GM12878 (cell line): ENCODE measurements around the gene HDAC8. TPM values are rescaled to one million over a fixed set of nuclear protein-coding genes. Genes with fewer than 3 reads are reported as not detected.
"Not testable (repeated sequence)": the region's sequence is repeated elsewhere in the genome, so short reads cannot be mapped to it uniquely, and the experiment has no call there.

ENCODE experiments used
- ATAC-seq: fragments of 200-7000 bp; cut with Tn5 transposase; 3 replicates; pipeline ENCODE4 v1.9.1; 2020; ENCODE audit warnings: mild to moderate bottlenecking, moderate library complexity
- BruUV-seq: library from RNA; stranded (reverse); fragments of 400-500 nt; replicated peaks from 2 replicates; lab custom pipeline; 2021; lab: Mats Ljungman, UMichigan
- CTCF ChIA-PET: fragments of 300-600 bp; sonication (Branson Sonifier 250); formaldehyde crosslinking; extraction: SDS; loops from one replicate; lab custom pipeline; 2021; ENCODE audit warnings: inconsistent platforms; lab: Yijun Ruan, JAX
- POLR2A ChIA-PET: fragments of 350-600 bp; formaldehyde crosslinking; extraction: SDS; loops from one replicate; lab custom pipeline; 2021; ENCODE audit warnings: inconsistent platforms; lab: Charles Lee
- RAD21 ChIA-PET: fragments of 300-600 bp; sonication (Branson Sonifier 250); formaldehyde crosslinking; loops from one replicate; lab custom pipeline; 2023; ENCODE audit warnings: antibody characterized with exemption; ENCODE audit not compliant: unreplicated experiment; lab: Charles Lee
- SMC1A ChIA-PET: fragments of 300-600 bp; sonication (Branson Sonifier 250); formaldehyde crosslinking; loops from one replicate; lab custom pipeline; 2023; ENCODE audit not compliant: unreplicated experiment, uncharacterized antibody; lab: Charles Lee
- DNase-seq: peaks from one replicate; pipeline ENCODE4 v3.0.0-alpha.2; 2011; ENCODE audit warnings: low read depth, low spot score
- FAIRE-seq: peaks from 3 replicates; lab custom pipeline; 2011; peaks lifted over from hg19 to GRCh38; lab: Jason Lieb, UNC
- H2AFZ ChIP-seq: 2 replicates; pipeline ENCODE4 v1.6.0; 2011; ENCODE audit warnings: low read depth, low read length, control low read depth; ENCODE audit not compliant: control insufficient read depth
- H3K27ac ChIP-seq: 2 replicates; pipeline ENCODE4 v1.5.1; 2011; ENCODE audit warnings: control low read depth; ENCODE audit not compliant: control insufficient read depth, insufficient read depth
- H3K27me3 ChIP-seq, 2 experiments: replicated peaks in 1 of 2; 2 replicates each; pipeline versions ENCODE4 v1.6.0 to v1.6.1; 2011; ENCODE audit warnings: low read length in 1 of 2; ENCODE audit not compliant: control insufficient read depth in 2 of 2, insufficient read depth in 2 of 2
- H3K36me3 ChIP-seq, 2 experiments: 2 replicates each; pipeline ENCODE4 v1.5.1; 2011; ENCODE audit warnings: low read length in 1 of 2; ENCODE audit not compliant: control insufficient read depth in 2 of 2, insufficient read depth in 2 of 2
- H3K4me1 ChIP-seq: 2 replicates; pipeline ENCODE4 v1.6.1; 2011; ENCODE audit warnings: mild to moderate bottlenecking, low read length, moderate library complexity, mixed read lengths; ENCODE audit not compliant: control insufficient read depth, insufficient read depth
- H3K4me2 ChIP-seq: 2 replicates; pipeline ENCODE4 v1.6.0; 2011; ENCODE audit warnings: control low read depth; ENCODE audit not compliant: control insufficient read depth, insufficient read depth
- H3K4me3 ChIP-seq: fragments of 200-600 bp; sonication (generic); 2 replicates; pipeline ENCODE4 v1.5.1; 2016
- H3K79me2 ChIP-seq: 2 replicates; pipeline ENCODE4 v1.6.0; 2011; ENCODE audit warnings: low read length; ENCODE audit not compliant: control insufficient read depth, insufficient read depth
- H3K9ac ChIP-seq: 2 replicates; pipeline ENCODE4 v1.8.0; 2011; ENCODE audit warnings: low read length, control low read depth, mixed read lengths; ENCODE audit not compliant: control insufficient read depth, insufficient read depth
- H3K9me3 ChIP-seq: replicated peaks from 3 replicates; pipeline ENCODE4 v1.5.1; 2011; ENCODE audit warnings: mild to moderate bottlenecking, low read length; ENCODE audit not compliant: control insufficient read depth, insufficient read depth
- H4K20me1 ChIP-seq: 2 replicates; pipeline ENCODE4 v1.6.0; 2011; ENCODE audit not compliant: control insufficient read depth, insufficient read depth
- CEBPB ChIP-seq, 2 experiments: fragments of 150-350 bp in 1 of 2; IDR thresholded peaks; 2 replicates each; pipeline ENCODE4 v1.6.1; 2012 to 2014; ENCODE audit warnings: low read depth in 2 of 2, low read length in 2 of 2, borderline replicate concordance in 1 of 2, inconsistent platforms in 1 of 2
- FOXM1 ChIP-seq: IDR thresholded peaks from 2 replicates; pipeline ENCODE4 v1.6.1; 2012; ENCODE audit warnings: low read depth, mild to moderate bottlenecking, inconsistent platforms, low read length, moderate library complexity
- IKZF2 ChIP-seq, 2 experiments: fragments of 450-650 bp; IDR thresholded peaks; 2 replicates each; pipeline ENCODE4 v1.6.1; 2017; ENCODE audit warnings: mild to moderate bottlenecking in 2 of 2, moderate library complexity in 2 of 2
- MYB ChIP-seq: fragments of 150-350 bp; IDR thresholded peaks from 2 replicates; pipeline ENCODE4 v1.6.1; 2014; ENCODE audit warnings: mild to moderate bottlenecking, low read depth, low read length, borderline replicate concordance
- SIX5 ChIP-seq: IDR thresholded peaks from 2 replicates; pipeline ENCODE4 v1.6.1; 2011; ENCODE audit warnings: mild to moderate bottlenecking, low read depth, low read length, moderate library complexity; ENCODE audit not compliant: severe bottlenecking
- SPI1 ChIP-seq: IDR thresholded peaks from 2 replicates; pipeline ENCODE4 v1.6.1; 2011; ENCODE audit warnings: low read depth, mild to moderate bottlenecking, low read length, moderate library complexity, borderline replicate concordance; ENCODE audit not compliant: insufficient read depth
- SRF ChIP-seq, 2 experiments: IDR thresholded peaks; 2 replicates each; pipeline ENCODE4 v1.6.1; 2011; ENCODE audit warnings: low read depth in 2 of 2, low read length in 2 of 2, mild to moderate bottlenecking in 1 of 2, moderate library complexity in 1 of 2
- SUPT20H ChIP-seq: IDR thresholded peaks from 2 replicates; pipeline ENCODE4 v1.6.1; 2011; ENCODE audit warnings: low read depth, mild to moderate bottlenecking, low read length, moderate library complexity, borderline replicate concordance; ENCODE audit not compliant: control insufficient read depth
- TCF12 ChIP-seq: IDR thresholded peaks from 2 replicates; pipeline ENCODE4 v1.6.1; 2011; ENCODE audit warnings: low read depth, mild to moderate bottlenecking, low read length
- TCF3 ChIP-seq: IDR thresholded peaks from 2 replicates; pipeline ENCODE4 v1.6.1; 2012; ENCODE audit warnings: low read depth, mild to moderate bottlenecking, low read length, borderline replicate concordance; ENCODE audit not compliant: insufficient read depth
- WGBS: methylation state at CpG from one replicate; pipeline ENCODE4 v1.1.6; 2016; ENCODE audit warnings: low lambda C conversion rate; ENCODE audit not compliant: insufficient replicate concordance, insufficient coverage; ENCODE audit errors: missing lambda C conversion rate; 5-methylcytosine and 5-hydroxymethylcytosine counted together
- in situ Hi-C: fragments of 300-500 bp; cut with MboI; formaldehyde crosslinking; loops from 9 replicates; pipeline ENCODE4 v1.14.3; 2018; ENCODE audit warnings: mixed read lengths
- intact Hi-C: fragments of 100-400 bp; cut with micrococcal nuclease; formaldehyde crosslinking; loops from one replicate; pipeline ENCODE4 v1.14.2; 2022; ENCODE audit not compliant: unreplicated experiment
- polyA plus RNA-seq, 11 experiments: library from polyadenylated mRNA; depleted of rRNA in 4 of 11; unstranded in 6 of 11; stranded (reverse) in 5 of 11; fragments of >200 nt; fragmentation: Nextera tagmentation in 4 of 11; fragmentation: Illumina TruSeq in 1 of 11; extraction: Ambion mirVana in 4 of 11; extraction: Trizol in 1 of 11; gene quantifications; 1 replicate in 1 of 11; 2 replicates in 10 of 11; pipeline versions ENCODE4 v1.2.1 to v1.2.3, GENCODE V29; 2011 to 2016; ENCODE audit warnings: inconsistent platforms in 2 of 11, missing spikeins in 2 of 11, low read depth in 1 of 11
- total RNA-seq, 4 experiments: library from RNA; depleted of rRNA in 3 of 4; stranded (reverse); fragments of >200 nt in 3 of 4; fragmentation: Illumina TruSeq in 1 of 4; extraction: Trizol in 1 of 4; gene quantifications; 2 replicates each; pipeline versions ENCODE4 v1.2.1 to v1.2.3, GENCODE V29; 2013 to 2021
- TF ChIP-seq, protein P1 (sequence below): fragments of 450-650 bp; IDR thresholded peaks from 2 replicates; pipeline ENCODE4 v1.6.1; 2017; ENCODE audit warnings: mild to moderate bottlenecking, low read depth, inconsistent platforms; ENCODE audit not compliant: poor library complexity, severe bottlenecking
- TF ChIP-seq, protein P2 (sequence below): fragments of 450-650 bp; IDR thresholded peaks from 2 replicates; pipeline ENCODE4 v1.6.1; 2017; ENCODE audit warnings: antibody characterized with exemption, mild to moderate bottlenecking, moderate library complexity

The HDAC8 gene
- total and polyA plus RNA-seq, 10 of the 15 experiments (the other 5 are each of a cell fraction or from before 2014, with no cell fraction given) = 18.1 to 34.7 (median 29.1) TPM

DNA sequence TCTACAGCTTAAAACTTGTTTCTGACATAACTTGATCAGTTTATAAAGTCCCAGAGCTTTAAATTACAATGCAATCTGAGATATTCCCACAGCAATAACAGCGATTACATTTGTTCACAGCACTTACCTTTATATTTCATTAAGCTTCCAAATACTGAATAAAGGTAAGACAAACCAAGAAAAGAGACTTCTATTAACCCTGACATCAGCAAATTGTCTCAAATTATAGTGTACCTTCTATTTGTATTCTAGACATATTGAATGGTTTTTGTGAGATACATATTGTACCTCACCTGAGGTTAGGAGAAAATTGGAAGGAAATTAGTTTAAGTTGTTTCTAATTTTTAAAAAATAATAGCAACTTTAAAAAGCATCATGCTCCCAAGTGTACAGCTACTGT, 111.9 kb downstream of the HDAC8 start:
- CTCF ChIA-PET = interaction anchor here (1.0 to 1.1 kb wide), 2 partner anchors 10 to 13 kb away, joined by 3 read pairs; no protein-coding TSS in a partner anchor
- ATAC-seq = no peak
- SMC1A ChIA-PET = interaction anchor here (1.7 to 1.8 kb wide), 2 partner anchors 12 to 23 kb away, joined by 3 to 5 read pairs; no protein-coding TSS in a partner anchor
- Histone ChIP-seq H3K4me1 (no peaks in the 10 kb centered on the region), H2AFZ (no peak overlapping the region), H3K9ac (no peak overlapping the region), H3K4me3 (no peak overlapping the region), H3K27ac (no peak overlapping the region), H3K79me2 (no peaks in the 10 kb centered on the region), H4K20me1 (no peaks in the 10 kb centered on the region), H3K9me3 (no peaks in the 10 kb centered on the region), H3K4me2 (no peak overlapping the region), H3K36me3 (peaks cover 0 to 10% of the 10 kb centered on the region in 2 experiments; a peak in 1 of 4 replicates), H3K27me3 (no peaks in the 10 kb centered on the region)
- no peak for DNase-seq
- in situ Hi-C loops = no loop called here
- FAIRE-seq = no peak
- intact Hi-C loops = no loop called here
- RAD21 ChIA-PET = no interaction called here
- BruUV-seq = no TSS peak
- WGBS = 74% methylated on average over 1 of the region's 1 CpG
- POLR2A ChIA-PET = no interaction called here
- TF ChIP-seq SIX5 = no peak
- no peak for TF ChIP-seq TCF3
- no peak for TF ChIP-seq CEBPB (IDR thresholded peaks at IDR 0.05; ENCODE audit: borderline replicate concordance in 1 of 2, low read depth in 2 of 2, low read length in 2 of 2)
- TF ChIP-seq SRF (IDR thresholded peaks at IDR 0.05; ENCODE audit: low read depth in 2 of 2, low read length in 2 of 2) = no peak
- TF ChIP-seq TCF12 = no peak
- TF ChIP-seq, protein P1, sequence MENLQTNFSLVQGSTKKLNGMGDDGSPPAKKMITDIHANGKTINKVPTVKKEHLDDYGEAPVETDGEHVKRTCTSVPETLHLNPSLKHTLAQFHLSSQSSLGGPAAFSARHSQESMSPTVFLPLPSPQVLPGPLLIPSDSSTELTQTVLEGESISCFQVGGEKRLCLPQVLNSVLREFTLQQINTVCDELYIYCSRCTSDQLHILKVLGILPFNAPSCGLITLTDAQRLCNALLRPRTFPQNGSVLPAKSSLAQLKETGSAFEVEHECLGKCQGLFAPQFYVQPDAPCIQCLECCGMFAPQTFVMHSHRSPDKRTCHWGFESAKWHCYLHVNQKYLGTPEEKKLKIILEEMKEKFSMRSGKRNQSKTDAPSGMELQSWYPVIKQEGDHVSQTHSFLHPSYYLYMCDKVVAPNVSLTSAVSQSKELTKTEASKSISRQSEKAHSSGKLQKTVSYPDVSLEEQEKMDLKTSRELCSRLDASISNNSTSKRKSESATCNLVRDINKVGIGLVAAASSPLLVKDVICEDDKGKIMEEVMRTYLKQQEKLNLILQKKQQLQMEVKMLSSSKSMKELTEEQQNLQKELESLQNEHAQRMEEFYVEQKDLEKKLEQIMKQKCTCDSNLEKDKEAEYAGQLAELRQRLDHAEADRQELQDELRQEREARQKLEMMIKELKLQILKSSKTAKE = no peak
- no peak for TF ChIP-seq IKZF2 (IDR thresholded peaks at IDR 0.05)
- TF ChIP-seq FOXM1 = no peak
- TF ChIP-seq SPI1 = no peak
- TF ChIP-seq SUPT20H = no peak
- no peak for TF ChIP-seq MYB
- TF ChIP-seq, protein P2, sequence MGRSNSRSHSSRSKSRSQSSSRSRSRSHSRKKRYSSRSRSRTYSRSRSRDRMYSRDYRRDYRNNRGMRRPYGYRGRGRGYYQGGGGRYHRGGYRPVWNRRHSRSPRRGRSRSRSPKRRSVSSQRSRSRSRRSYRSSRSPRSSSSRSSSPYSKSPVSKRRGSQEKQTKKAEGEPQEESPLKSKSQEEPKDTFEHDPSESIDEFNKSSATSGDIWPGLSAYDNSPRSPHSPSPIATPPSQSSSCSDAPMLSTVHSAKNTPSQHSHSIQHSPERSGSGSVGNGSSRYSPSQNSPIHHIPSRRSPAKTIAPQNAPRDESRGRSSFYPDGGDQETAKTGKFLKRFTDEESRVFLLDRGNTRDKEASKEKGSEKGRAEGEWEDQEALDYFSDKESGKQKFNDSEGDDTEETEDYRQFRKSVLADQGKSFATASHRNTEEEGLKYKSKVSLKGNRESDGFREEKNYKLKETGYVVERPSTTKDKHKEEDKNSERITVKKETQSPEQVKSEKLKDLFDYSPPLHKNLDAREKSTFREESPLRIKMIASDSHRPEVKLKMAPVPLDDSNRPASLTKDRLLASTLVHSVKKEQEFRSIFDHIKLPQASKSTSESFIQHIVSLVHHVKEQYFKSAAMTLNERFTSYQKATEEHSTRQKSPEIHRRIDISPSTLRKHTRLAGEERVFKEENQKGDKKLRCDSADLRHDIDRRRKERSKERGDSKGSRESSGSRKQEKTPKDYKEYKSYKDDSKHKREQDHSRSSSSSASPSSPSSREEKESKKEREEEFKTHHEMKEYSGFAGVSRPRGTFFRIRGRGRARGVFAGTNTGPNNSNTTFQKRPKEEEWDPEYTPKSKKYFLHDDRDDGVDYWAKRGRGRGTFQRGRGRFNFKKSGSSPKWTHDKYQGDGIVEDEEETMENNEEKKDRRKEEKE = no peak

DNA sequence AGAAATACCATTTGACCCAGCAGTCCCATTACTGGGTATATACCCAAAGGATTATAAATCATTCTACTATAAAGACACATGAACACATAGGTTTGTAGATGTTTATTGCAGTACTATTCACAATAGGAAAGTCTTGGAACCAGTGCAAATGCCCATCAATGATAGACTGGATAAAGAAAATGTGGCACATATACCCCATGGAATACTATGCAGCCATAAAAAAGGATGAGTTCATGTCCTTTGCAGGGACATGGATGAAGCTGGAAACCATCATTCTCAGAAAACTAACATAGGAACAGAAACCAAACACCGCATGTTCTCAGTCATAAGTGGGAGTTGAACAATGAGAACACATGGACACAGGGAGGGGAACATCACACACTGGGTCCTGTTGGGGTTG, 123.6 kb downstream of the HDAC8 start:
- DNase-seq, H3K4me3 ChIP-seq, FAIRE-seq, H3K27ac ChIP-seq, in situ Hi-C loops, H3K79me2 ChIP-seq, H2AFZ ChIP-seq, H4K20me1 ChIP-seq, H3K4me2 ChIP-seq, CTCF ChIA-PET, intact Hi-C loops, H3K36me3 ChIP-seq, H3K9me3 ChIP-seq, H3K9ac ChIP-seq, BruUV-seq, H3K4me1 ChIP-seq, RAD21 ChIA-PET, ATAC-seq, H3K27me3 ChIP-seq, POLR2A ChIA-PET, SMC1A ChIA-PET: not testable (repeated sequence)
- 100% methylated on average over 1 of the region's 1 CpG for WGBS
